GM12865 (cell line): ENCODE measurements around the gene MYO1E.

Experiments
- DNase-seq: peaks from one replicate; pipeline ENCODE4 v3.0.0; 2010; ENCODE audit warnings: low read depth
- H3K4me3 ChIP-seq: 2 replicates; pipeline ENCODE4 v1.5.1; 2011; ENCODE audit warnings: mild to moderate bottlenecking, low read depth, low read length, control low read depth
- CTCF ChIP-seq: IDR thresholded peaks from 2 replicates; pipeline ENCODE4 v1.5.1; 2011; ENCODE audit warnings: low read length, control low read depth, low read depth, inconsistent platforms; ENCODE audit not compliant: insufficient read depth; ENCODE audit errors: missing control alignments

Gene MYO1E

DNA sequence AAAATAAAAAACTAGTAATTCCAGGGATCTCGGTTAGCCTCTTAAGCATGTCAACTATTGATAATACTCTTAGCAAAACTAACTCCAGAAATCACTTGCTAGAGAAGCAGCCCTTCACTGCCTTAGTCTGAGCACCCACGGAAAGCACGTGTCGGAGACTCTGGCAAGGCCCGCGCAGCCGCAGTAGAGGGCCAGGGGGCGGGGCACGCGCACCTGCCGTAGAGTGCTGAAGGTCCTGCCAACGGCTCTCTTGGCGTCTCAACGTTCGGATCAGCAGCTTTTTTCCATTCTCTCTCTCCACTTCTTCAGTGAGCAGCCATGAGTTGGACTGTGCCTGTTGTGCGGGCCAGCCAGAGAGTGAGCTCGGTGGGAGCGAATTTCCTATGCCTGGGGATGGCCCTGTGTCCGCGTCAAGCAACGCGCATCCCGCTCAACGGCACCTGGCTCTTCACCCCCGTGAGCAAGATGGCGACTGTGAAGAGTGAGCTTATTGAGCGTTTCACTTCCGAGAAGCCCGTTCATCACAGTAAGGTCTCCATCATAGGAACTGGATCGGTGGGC, 166.0 kb downstream of the MYO1E start, which contains the start of gene LDHAL6B:
Gene LDHAL6B (plus strand): TSS at position 221 of the 561 bp plus-strand sequence. CDS start 98 bp downstream, at position 319.
- no peak for TF ChIP-seq CTCF
- DNase-seq: no peak
- no peak within 1 kb of the TSS for H3K4me3 ChIP-seq

- no peak overlapping the region for H3K4me3 ChIP-seq
- DNase-seq: peak; percentile 33
- TF ChIP-seq CTCF: no peak
Observed at GRCh38 chr15:59205839-59206622, 166.6 kb downstream of the MYO1E start.

GRCh38 chr15:59203657-59204056, 169.0 kb downstream of the MYO1E start:
- DNase-seq: no peak
- TF ChIP-seq CTCF: no peak
- H3K4me3 ChIP-seq: no peak overlapping the region

- no peak for DNase-seq
- no peak for TF ChIP-seq CTCF
- no peak overlapping the region for H3K4me3 ChIP-seq
Observed at GRCh38 chr15:59203008-59203407, 169.7 kb downstream of the MYO1E start.

GRCh38 chr15:59200560-59200959, 172.1 kb downstream of the MYO1E start:
- no peak overlapping the region for H3K4me3 ChIP-seq
- TF ChIP-seq CTCF: no peak
- no peak for DNase-seq

DNA sequence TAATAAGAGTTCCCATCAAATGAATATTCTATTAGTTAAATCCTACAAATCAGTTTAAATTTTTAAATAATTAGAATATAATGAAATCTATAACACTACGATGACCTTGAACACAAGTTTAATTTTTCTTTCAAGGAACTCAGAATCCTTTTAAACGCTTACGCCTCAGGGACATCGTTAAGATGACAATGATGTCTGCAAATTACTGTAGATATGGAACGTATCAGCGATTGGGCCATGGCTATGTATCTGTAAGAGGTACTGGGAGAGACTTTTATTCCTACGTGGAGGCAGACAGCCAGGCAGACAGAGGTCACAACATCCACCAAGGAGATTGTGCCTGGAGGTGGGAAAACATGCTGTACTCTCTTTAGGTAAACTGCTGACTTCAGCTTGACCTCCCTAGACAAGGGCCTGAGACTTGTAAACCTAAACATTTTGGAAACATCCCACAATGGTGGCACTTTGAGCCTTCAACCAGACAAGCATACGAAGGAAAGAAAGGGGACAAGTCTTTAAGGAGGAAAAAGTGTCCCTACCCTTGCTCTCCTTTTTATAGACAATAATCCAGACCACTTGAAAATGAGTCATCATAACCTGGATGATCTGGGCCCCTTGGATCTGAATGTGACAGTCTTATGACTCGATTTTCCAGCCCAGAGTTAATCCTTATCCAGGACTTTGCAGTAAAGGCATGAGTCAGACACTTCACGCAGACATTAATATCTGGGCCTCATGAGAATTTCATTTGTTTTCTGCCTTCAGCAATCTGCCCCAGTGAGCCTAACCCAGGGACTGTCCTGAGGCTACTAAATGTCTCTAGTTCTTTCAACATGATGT, 172.8 kb downstream of the MYO1E start:
- no peak overlapping the region for H3K4me3 ChIP-seq
- DNase-seq: no peak
- TF ChIP-seq CTCF: no peak
